ENCODE measurements around the gene GEMIN4.

GRCh38 chr17:799261-799660 is 47.2 kb upstream of the GEMIN4 start:
- TF ChIP-seq, protein P1, sequence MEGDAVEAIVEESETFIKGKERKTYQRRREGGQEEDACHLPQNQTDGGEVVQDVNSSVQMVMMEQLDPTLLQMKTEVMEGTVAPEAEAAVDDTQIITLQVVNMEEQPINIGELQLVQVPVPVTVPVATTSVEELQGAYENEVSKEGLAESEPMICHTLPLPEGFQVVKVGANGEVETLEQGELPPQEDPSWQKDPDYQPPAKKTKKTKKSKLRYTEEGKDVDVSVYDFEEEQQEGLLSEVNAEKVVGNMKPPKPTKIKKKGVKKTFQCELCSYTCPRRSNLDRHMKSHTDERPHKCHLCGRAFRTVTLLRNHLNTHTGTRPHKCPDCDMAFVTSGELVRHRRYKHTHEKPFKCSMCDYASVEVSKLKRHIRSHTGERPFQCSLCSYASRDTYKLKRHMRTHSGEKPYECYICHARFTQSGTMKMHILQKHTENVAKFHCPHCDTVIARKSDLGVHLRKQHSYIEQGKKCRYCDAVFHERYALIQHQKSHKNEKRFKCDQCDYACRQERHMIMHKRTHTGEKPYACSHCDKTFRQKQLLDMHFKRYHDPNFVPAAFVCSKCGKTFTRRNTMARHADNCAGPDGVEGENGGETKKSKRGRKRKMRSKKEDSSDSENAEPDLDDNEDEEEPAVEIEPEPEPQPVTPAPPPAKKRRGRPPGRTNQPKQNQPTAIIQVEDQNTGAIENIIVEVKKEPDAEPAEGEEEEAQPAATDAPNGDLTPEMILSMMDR (IDR thresholded peaks at IDR 0.05), result no peak
- TF ChIP-seq NFYB (CRISPR knock-in tag; conservative IDR thresholded peaks at IDR 0.05; ENCODE audit: low read depth), result no peak
- no peak for TF ChIP-seq AFF4 (CRISPR knock-in tag; IDR thresholded peaks at IDR 0.05; ENCODE audit: borderline replicate concordance)
- no peak for TF ChIP-seq USF2 (CRISPR knock-in tag; IDR thresholded peaks at IDR 0.05)
- TF ChIP-seq ATF3 (CRISPR knock-in tag; conservative IDR thresholded peaks at IDR 0.05), result no peak
- TF ChIP-seq ZNF281 (CRISPR knock-in tag; IDR thresholded peaks at IDR 0.05), result no peak
- no peak for TF ChIP-seq ZNF232 (CRISPR knock-in tag; IDR thresholded peaks at IDR 0.05)
- no peak for TF ChIP-seq JUN (CRISPR knock-in tag; IDR thresholded peaks at IDR 0.05)
- TF ChIP-seq FOXK1 (CRISPR knock-in tag; IDR thresholded peaks at IDR 0.05), result no peak
- no peak for TF ChIP-seq TEAD1 (CRISPR knock-in tag; IDR thresholded peaks at IDR 0.05)
- TF ChIP-seq MXD4 (CRISPR knock-in tag; IDR thresholded peaks at IDR 0.05; ENCODE audit: borderline replicate concordance), result no peak
- no peak for TF ChIP-seq SMAD4 (CRISPR knock-in tag; IDR thresholded peaks at IDR 0.05)
- no peak for TF ChIP-seq NR2C2 (CRISPR knock-in tag; IDR thresholded peaks at IDR 0.05)

Measured in WTC11 (cell line).